DLD1 (cell line): ENCODE measurements around the gene ZNF488.
"Not testable (repeated sequence)": the region's sequence is repeated elsewhere in the genome, so short reads cannot be mapped to it uniquely, and the experiment has no call there.

ENCODE experiments used
- in situ Hi-C: cut with HindIII; loops from 2 replicates; pipeline ENCODE4 v1.10.0; 2017; ENCODE audit warnings: low sequenced_read_pairs

Gene ZNF488, protein sequence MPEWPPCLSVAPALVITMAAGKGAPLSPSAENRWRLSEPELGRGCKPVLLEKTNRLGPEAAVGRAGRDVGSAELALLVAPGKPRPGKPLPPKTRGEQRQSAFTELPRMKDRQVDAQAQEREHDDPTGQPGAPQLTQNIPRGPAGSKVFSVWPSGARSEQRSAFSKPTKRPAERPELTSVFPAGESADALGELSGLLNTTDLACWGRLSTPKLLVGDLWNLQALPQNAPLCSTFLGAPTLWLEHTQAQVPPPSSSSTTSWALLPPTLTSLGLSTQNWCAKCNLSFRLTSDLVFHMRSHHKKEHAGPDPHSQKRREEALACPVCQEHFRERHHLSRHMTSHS

GRCh38 chr10:47384148-47384921 lies at the start of gene ZNF488:
ZNF488 (minus strand) TSS chr10:47384293; CDS start chr10:47368829, 15,464 bp downstream.
- in situ Hi-C loops, result no loop called here

GRCh38 chr10:47425813-47426419 lies 41.8 kb upstream of the ZNF488 start:
- in situ Hi-C loops, result no loop called here

GRCh38 chr10:47424231-47424630 lies 40.1 kb upstream of the ZNF488 start:
- in situ Hi-C loops, result no loop called here

- in situ Hi-C loops, result no loop called here
These were observed 39.4 kb upstream of the ZNF488 start for GRCh38 chr10:47423476-47423875.

DNA sequence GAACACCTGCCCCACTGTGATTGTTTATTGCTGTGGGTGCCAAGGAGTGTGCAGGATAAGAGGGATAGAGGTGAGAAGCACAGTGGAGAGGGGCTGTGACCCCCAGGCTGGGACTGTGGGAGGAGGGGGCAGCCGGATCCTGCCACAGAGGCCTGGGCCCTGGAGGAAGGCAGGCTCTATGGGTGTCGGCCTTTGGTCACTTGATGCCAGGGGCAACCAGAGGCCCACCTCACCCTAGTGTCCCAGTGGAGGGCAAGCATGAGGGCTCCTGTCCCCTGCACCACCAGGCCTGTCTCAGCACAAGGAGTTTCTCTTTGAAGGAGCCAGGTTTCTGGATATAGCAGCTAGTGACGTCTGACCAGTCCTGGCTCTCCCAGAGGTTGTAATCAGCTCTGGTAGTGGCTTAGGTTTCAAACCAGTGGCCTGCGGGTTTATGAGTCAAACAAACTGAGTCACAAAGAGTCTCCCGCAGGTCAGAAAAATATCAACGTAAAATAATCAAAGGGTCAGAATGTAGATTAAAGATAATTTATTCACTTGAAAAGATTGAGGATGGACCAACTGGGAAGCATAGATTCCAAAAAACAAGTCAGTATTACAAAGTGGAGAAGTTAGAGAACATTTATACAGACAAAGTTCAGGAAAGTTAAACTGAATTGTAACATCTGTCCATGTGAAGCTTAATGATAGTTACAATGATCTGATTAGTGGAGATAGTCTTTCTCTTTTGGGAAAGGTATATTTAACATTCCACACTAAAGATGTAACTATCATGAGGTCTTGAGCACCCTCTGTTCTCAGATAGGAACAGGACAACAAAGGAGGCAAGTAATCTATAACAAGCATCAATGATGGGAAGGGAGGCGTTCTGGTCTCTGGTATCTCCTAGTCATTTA lies 37.2 kb upstream of the ZNF488 start:
- in situ Hi-C loops, result no loop called here

GRCh38 chr10:47420305-47421056 lies 36.4 kb upstream of the ZNF488 start:
- in situ Hi-C loops, result no loop called here

GRCh38 chr10:47419421-47419820 lies 35.3 kb upstream of the ZNF488 start:
- in situ Hi-C loops, result no loop called here

DNA sequence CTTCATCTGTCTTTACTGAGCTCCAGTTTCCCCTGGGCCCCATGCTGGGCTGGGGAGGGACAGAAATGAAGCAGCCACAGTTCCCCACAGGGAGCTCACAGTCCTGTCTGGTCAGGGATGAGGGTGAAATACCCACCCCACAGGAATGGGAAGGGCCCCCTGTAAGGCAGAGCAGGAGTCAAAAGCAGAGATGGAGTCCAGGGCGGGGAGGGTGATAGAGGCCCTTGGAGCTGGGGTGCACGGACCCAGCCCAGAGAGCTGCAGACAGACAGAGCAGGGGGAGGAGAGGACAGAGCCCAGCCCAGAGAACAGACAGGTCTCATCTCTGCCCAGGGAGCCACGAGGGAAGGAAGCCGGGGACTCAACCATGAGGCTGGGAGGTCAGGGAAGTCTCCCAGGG lies 34.9 kb upstream of the ZNF488 start:
- in situ Hi-C loops, result no loop called here

DNA sequence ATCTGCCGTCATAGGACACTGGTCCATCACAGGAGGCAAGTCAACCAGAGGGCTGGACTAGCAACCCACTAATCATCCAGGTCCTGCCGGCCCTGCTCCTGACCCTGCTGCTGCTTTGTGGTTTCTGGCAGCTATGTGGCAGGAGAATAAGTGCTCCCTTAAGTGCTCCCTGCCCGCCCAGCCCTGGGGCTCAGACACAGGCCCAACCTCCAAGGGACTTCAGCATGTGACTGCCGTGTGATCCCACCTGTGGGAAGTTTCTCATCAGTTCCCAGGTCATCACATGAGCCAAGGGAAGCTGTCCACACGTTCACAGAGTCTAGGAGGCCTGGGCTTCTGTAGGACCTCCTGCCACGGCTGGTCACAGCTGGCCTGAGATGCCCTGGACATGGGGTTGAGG lies 34.2 kb upstream of the ZNF488 start:
- in situ Hi-C loops, result no loop called here

- in situ Hi-C loops, result not testable (repeated sequence)
These were observed 32.5 kb upstream of the ZNF488 start for GRCh38 chr10:47416305-47417218.

GRCh38 chr10:47415520-47416304 lies 31.6 kb upstream of the ZNF488 start:
- in situ Hi-C loops, result no loop called here

DNA sequence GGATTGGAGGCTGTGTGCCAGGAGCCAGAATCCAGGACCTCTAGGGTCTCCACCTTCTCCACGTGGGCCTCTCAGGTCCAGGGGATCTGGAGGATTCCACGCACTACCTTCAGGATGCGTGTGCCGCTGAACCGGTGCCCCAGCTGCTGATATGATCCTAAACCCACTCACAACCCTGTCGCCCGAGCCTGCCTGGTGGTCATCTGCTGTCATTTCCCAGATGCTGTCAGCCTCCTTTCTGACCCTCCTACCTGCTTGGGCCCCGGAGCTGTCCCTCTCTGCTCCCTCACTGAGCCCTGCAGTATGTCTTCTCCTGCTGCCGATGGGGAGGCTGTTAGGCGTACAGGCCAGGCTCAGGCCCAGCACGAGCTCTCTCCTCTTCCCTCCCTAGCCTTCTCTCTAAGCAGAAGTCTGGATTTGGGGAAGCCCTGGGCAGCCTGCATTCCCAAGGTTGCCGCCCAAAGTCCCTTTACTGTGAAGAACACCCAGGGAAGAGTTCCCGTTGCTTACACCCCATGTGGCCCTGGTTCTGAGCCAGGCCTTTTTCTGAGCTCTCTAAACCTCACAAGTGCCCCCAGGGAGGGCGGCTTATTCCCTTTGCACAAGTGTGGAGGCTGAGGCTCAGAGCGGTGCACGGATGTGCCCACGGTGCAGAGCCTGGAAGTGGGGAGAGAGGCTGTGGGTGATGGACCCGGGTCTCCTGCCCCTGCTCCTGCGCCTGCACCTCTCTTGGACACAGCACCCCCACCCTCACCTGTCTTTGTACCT lies 30.8 kb upstream of the ZNF488 start:
- in situ Hi-C loops, result no loop called here

- in situ Hi-C loops, result no loop called here
These were observed 30.1 kb upstream of the ZNF488 start for GRCh38 chr10:47414227-47414592.

DNA sequence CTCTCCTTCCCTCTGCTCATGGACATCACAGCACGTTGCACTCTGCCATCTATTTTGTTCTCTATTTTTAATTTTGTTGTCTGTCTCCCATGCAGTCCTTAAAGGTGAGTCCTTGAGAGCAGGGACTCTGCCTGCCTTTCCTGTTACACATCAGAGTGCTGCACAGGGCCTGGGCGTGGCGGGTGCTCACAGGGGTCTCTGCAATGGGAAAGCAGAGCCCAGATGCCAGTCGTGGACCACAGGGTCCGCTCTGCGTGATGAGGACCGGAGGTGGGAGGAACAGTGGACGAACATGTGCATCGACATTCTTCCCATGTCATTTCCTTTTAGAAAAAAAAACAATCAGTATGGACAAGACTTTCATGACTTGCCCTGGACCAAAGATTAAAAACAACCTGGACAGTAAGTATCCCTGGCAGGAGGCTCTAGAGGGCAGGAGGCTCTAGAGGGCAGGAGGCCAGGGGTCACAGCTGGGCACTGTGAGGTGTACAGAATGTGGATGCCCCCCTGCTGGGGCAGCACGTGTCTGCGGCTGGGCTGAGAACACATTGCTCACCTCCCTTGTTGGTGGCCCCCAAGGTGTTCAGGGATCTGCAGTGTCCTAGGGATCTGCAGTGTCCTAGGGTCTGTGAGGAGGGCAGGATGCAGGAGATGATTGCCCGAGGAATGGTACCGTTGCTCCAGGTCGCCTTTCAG lies 29.6 kb upstream of the ZNF488 start:
- in situ Hi-C loops, result no loop called here

DNA sequence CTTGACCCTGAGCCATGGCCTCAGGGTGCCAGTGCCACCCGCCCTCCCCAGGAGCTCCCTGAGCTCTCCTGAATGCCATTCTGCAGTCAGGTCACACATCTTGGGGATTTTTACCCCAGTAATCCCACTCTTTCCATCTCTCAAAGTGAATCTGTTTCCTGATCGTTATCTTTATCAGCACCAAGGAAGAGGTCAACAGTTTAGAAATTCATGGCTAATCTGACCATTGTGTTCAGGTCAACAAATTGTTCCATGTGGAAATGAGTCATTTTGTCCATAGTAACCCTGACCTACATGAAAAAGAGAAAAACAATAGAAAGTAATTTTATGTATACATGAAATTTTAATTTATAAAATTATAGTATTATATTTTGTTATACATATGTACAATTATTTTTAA lies 28.8 kb upstream of the ZNF488 start:
- in situ Hi-C loops, result no loop called here

GRCh38 chr10:47412177-47412730 lies 28.2 kb upstream of the ZNF488 start:
- in situ Hi-C loops, result no loop called here

DNA sequence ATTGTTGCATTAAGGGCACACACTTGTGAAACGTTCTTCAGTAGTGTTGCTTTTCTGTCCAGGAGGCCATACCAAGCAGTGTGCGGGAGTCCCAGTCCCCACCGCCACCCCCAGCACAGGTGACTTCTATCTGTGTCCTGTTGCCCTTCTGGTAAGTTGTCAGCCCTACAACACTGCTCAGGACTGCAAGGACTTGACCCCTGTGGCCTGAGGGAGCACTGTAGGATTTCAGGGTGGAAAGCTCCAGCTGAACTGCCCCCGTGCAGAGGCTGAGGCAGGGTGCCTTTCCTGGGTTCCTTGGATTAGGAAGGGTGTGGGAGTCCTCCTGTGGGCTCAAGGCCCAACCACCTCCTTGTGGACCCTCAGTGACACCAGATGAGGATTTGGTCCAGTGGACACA lies 26.8 kb upstream of the ZNF488 start:
- in situ Hi-C loops, result no loop called here
